HUES48 (cell line): ENCODE measurements around the gene TIMM50.

ENCODE experiments used
- H3K27ac ChIP-seq: one replicate; pipeline ENCODE4 v1.7.0; 2013; ENCODE audit warnings: low read depth, low read length, inconsistent platforms
- H3K27me3 ChIP-seq: 2 replicates; pipeline ENCODE4 v1.6.1; 2013; ENCODE audit warnings: mild to moderate bottlenecking, low read length; ENCODE audit not compliant: control insufficient read depth, insufficient read depth
- H3K36me3 ChIP-seq: 2 replicates; pipeline ENCODE4 v1.6.1; 2013; ENCODE audit warnings: low read length; ENCODE audit not compliant: control insufficient read depth, insufficient read depth
- H3K4me1 ChIP-seq: 2 replicates; pipeline ENCODE4 v1.6.1; 2013; ENCODE audit warnings: mild to moderate bottlenecking, low read length; ENCODE audit not compliant: control insufficient read depth, insufficient read depth
- H3K4me3 ChIP-seq: 2 replicates; pipeline ENCODE4 v1.5.1; 2013; ENCODE audit warnings: mild to moderate bottlenecking, low read depth, low read length
- H3K9ac ChIP-seq: 2 replicates; pipeline ENCODE4 v1.6.1; 2013; ENCODE audit warnings: mild to moderate bottlenecking, low read depth, low read length, moderate library complexity
- H3K9me3 ChIP-seq: 2 replicates; pipeline ENCODE4 v1.6.1; 2013; ENCODE audit warnings: low read length; ENCODE audit not compliant: control insufficient read depth, insufficient read depth

The TIMM50 gene

GRCh38 chr19:39480337-39481228 lies at the start of gene TIMM50:
Gene TIMM50, plus strand, starts transcription at chr19:39480838. Its CDS starts 16 bp downstream, at chr19:39480854.
- H3K27me3 ChIP-seq: no peaks in the 10 kb centered on the region
- H3K9me3 ChIP-seq: no peaks in the 10 kb centered on the region
- peak within 1 kb of the TSS; percentile 94 for H3K27ac ChIP-seq
- H3K4me3 ChIP-seq: peak within 1 kb of the TSS; percentile 90
- H3K9ac ChIP-seq: peak within 1 kb of the TSS; percentile 97
- peaks cover 6% of the 10 kb centered on the region; the same call in 1 of the 2 replicates for H3K4me1 ChIP-seq
- peaks cover 38% of the 10 kb centered on the region for H3K36me3 ChIP-seq

GRCh38 chr19:39432677-39433025 lies 48.0 kb upstream of the TIMM50 start:
- Histone ChIP-seq H3K27me3 (no peaks in the 10 kb centered on the region), H3K9ac (no peak overlapping the region), H3K27ac (peak overlapping the region; percentile 18), H3K9me3 (no peaks in the 10 kb centered on the region), H3K4me1 (peaks cover 30% of the 10 kb centered on the region), H3K36me3 (peaks cover 34% of the 10 kb centered on the region), H3K4me3 (no peak overlapping the region)

GRCh38 chr19:39433480-39434079 lies 47.1 kb upstream of the TIMM50 start:
- Histone ChIP-seq H3K4me1 (peaks cover 24% of the 10 kb centered on the region), H3K4me3 (peak overlapping the region; percentile 98; the same call in 1 of the 2 replicates), H3K9me3 (no peaks in the 10 kb centered on the region), H3K27me3 (no peaks in the 10 kb centered on the region), H3K9ac (peak overlapping the region; percentile 98; the same call in 1 of the 2 replicates), H3K27ac (peak overlapping the region; percentile 77), H3K36me3 (peaks cover 34% of the 10 kb centered on the region)

GRCh38 chr19:39434123-39435076 lies 46.2 kb upstream of the TIMM50 start:
- Histone ChIP-seq H3K36me3 (peaks cover 34% of the 10 kb centered on the region), H3K27ac (peak overlapping the region; percentile 77), H3K4me3 (peak overlapping the region; percentile 98), H3K4me1 (peaks cover 19% of the 10 kb centered on the region), H3K9ac (peak overlapping the region; percentile 98), H3K27me3 (no peaks in the 10 kb centered on the region), H3K9me3 (no peaks in the 10 kb centered on the region)

GRCh38 chr19:39435499-39436349 lies 44.9 kb upstream of the TIMM50 start, which contains the start of gene RPS16:
Gene RPS16, minus strand, starts transcription at chr19:39435949. Its CDS starts 54 bp downstream, at chr19:39435895.
- peaks cover 15% of the 10 kb centered on the region for H3K4me1 ChIP-seq
- no peaks in the 10 kb centered on the region for H3K27me3 ChIP-seq

GRCh38 chr19:39436350-39436716 lies 44.3 kb upstream of the TIMM50 start:
- Histone ChIP-seq H3K9ac (peak overlapping the region; percentile 72), H3K27ac (peak overlapping the region; percentile 91), H3K9me3 (no peaks in the 10 kb centered on the region), H3K27me3 (no peaks in the 10 kb centered on the region), H3K4me3 (peak overlapping the region; percentile 98), H3K36me3 (peaks cover 34% of the 10 kb centered on the region), H3K4me1 (peaks cover 10% of the 10 kb centered on the region; the same call in 1 of the 2 replicates)

More at GRCh38 chr19:39435499-39436349, 44.9 kb upstream of the TIMM50 start, which contains the start of gene RPS16:
- Histone ChIP-seq H3K9ac (peak within 1 kb of the TSS; percentile 98), H3K27ac (peak within 1 kb of the TSS; percentile 91), H3K4me3 (peak within 1 kb of the TSS; percentile 98), H3K36me3 (peaks cover 34% of the 10 kb centered on the region), H3K9me3 (no peaks in the 10 kb centered on the region)

- H3K9ac ChIP-seq: no peak overlapping the region
Measured at GRCh38 chr19:39438270-39438934, 42.2 kb upstream of the TIMM50 start.

GRCh38 chr19:39444598-39445195 lies 35.9 kb upstream of the TIMM50 start:
- Histone ChIP-seq H3K27me3 (no peaks in the 10 kb centered on the region), H3K4me3 (peak overlapping the region; percentile 95), H3K9ac (peak overlapping the region; percentile 90), H3K36me3 (peaks cover 23% of the 10 kb centered on the region), H3K4me1 (no peaks in the 10 kb centered on the region), H3K27ac (peak overlapping the region; percentile 93), H3K9me3 (no peaks in the 10 kb centered on the region)

More at GRCh38 chr19:39438270-39438934, 42.2 kb upstream of the TIMM50 start:
- Histone ChIP-seq H3K27ac (no peak overlapping the region), H3K4me3 (no peak overlapping the region), H3K27me3 (no peaks in the 10 kb centered on the region), H3K36me3 (peaks cover 18% of the 10 kb centered on the region), H3K9me3 (no peaks in the 10 kb centered on the region), H3K4me1 (peaks cover 10% of the 10 kb centered on the region; the same call in 1 of the 2 replicates)
